NCI-H526 (cell line): Measurements from ENCODE around the gene DNAH8.
A peak's percentile ranks its signal among the peaks of the same experiment; 100 is the strongest.

ENCODE experiments used
- DNase-seq, 2 experiments: peaks; one replicate each; lab custom pipeline; 2025; lab: John Stamatoyannopoulos, UW

Gene DNAH8

DNA sequence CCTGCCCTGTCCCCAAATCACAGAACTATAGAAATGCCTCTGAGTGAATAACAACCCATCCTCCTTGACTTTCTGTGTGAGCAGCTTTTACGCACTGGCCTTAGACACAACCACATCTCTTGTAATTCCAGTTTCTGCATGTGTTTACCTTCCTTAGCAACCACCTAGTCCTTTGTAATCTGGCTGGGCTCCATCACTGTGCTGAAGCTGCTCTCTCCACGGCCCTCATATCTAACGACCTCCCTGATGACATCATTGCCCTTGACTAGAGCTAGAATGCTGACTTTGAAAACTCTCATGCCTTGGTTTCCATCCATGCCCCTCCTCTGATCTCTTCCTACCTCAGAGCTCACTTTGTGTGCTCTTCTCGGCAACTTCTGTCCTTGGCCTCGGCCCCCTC, 303.0 kb downstream of the DNAH8 start:
- DNase-seq: no peak

- DNase-seq: peak in 1 of 2 experiments; percentile 34
These were observed 305.0 kb downstream of the DNAH8 start for GRCh38 chr6:39020136-39020535.

DNA sequence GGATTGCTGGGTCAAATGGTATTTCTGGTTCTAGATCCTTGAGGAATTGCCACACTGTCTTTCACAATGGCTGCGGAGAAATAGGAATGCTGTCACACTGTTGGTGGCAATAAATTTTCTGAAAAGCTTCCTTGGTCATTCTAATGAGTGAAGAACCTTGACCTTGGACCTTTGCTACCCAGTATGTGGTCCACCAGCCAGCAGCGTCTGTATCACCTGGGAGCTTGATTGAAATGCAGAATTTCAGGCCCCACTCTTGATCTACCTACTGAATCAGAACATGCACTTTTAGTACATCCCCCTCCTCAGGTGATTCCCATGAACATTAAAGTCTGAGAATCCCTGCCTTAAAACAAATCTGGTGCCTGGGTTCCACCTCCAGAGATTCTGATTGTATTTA, 305.9 kb downstream of the DNAH8 start:
- no peak for DNase-seq

DNA sequence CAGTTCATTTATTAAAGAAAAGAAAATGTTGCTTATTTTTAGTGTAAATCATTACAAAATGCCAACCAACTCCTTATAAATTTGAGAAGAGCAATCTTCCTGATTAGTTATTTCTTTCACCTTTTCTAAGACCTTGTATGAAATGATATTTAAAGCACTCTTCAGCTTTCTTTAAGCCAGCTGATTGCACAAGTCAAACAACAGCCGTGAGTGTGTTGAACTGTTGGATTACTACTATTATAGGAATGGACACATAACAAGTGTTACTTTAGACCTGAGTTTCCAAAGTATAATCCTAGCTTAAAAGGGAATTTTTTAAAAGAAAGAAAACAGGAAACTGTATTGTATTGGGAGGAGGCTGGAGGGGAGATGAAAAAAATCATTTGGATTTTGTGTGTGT, 306.7 kb downstream of the DNAH8 start:
- no peak for DNase-seq

DNA sequence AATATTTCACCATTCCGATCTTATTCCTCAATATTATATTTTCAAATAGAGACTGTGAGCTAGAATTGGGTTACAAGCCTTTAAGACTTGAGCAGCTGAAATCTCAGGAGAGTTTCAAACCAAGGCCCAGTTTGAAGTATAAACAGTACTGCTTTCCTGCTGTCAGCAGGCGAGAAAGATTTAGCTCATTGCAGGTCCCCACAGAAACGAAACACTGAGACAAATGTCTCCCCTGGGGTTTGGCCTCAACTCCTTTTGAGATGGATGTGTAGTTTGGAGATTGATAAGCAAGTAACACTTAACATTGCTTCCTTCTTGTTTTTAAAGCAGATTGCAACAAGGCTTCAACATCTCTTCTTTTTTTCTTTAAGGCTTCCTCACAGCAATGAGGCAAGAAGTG, 311.1 kb downstream of the DNAH8 start:
- DNase-seq: no peak

DNA sequence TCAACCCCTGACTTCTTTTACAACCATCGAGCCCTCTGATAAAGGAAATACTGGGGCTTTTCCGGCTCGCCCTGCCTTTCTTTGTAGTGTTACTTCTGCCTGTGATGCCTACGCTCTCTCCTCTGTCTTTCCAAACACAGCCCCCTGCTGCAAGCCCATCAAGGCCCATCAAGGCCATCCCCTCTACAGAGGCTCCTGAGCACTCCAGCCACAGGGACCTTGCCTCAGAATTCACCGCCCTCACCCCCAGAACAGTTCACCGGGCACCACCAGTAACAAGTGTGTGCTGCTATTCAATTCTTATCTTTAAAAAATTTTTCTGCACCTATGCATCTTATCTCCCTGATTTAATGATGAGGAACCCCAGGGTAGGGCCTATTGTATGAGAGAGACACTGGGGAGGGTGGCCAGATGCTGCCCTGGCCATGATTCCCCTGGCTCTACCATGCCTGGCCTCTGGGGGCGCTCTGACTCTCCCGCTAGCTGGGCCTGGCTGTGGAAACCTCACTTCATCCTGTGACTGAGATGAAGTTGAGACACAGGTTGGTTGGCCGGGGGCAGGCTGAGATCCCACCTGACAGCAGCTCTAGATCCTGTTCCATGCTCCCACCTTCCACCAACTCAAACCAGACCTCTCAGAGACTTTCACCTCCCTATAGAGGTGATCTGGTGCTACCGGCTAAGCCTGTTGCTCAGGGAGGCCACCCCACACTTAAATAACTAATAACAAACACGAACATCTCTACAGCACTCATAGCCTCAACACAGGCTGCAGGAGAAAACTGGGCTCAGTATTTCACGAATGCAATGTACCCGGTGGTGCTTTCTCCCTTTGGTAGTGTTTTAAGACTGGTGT, 314.3 kb downstream of the DNAH8 start:
- DNase-seq: peak in 1 of 2 experiments; percentile 23

- DNase-seq: no peak
These were observed 320.6 kb downstream of the DNAH8 start for GRCh38 chr6:39035681-39036080.

DNA sequence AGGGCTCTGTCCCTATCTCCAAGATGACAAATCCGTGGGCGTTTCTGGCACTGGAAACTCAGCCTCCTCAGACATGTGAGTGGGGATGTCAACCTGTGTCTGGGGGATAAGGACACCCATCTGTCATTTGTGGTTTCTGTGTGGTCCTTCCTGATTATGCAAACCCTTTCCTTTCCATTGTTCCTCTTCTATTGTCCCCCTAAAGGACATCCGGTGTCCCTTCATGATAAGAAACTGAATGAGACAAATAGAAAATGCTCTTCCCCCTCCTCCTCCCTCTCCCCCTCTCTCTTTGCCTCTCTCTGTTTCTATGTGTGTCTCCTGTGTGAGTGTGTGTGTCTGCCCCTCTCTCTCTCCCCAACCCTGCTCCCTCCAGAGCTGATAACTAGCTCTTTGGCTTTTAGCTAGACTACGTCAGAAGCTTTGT, 322.0 kb downstream of the DNAH8 start:
- DNase-seq: no peak

- DNase-seq: no peak
These were observed 322.6 kb downstream of the DNAH8 start for GRCh38 chr6:39037707-39038106.

GRCh38 chr6:39040080-39040673, 325.1 kb downstream of the DNAH8 start:
- DNase-seq: no peak

- DNase-seq: no peak
These were observed 326.0 kb downstream of the DNAH8 start for GRCh38 chr6:39041072-39041471.

DNA sequence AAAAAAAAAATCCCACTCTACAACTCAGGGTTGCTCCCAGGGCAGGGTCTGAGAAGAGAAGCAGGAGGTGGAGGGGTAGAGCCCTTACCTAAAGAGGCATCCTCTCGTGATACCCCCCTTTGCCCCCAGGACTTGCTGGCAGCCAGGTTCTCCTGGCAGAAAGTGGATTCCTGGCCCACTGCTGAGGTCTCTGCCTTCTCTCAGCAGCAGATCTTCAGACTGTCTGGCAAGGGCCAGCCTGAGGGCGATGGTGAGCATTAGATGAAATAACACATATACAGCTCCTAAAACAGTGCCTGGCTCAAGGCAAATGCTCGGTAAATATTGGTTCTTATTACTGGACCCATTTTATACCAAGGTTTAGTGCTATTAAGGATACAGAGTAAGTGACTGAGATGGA, 328.7 kb downstream of the DNAH8 start:
- no peak for DNase-seq

DNA sequence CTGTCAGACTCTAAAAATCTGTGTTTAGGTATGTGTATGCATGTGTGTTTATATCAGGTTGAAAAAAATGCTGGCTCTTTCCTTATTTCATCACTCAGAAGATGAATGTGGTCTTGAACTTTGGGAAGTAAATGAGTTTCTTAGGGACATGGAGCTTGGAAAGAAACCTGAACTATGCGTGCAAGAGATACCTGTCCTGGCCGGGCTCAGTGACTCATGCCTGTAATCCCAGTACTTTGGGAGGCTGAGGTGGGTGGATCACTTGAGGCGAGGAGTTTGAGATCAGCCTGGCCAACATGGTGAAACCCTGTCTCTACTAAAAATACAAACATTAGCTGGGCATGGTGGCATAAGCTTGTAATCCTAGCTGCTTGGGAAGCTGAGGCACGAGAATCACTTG, 329.1 kb downstream of the DNAH8 start:
- no peak for DNase-seq

DNA sequence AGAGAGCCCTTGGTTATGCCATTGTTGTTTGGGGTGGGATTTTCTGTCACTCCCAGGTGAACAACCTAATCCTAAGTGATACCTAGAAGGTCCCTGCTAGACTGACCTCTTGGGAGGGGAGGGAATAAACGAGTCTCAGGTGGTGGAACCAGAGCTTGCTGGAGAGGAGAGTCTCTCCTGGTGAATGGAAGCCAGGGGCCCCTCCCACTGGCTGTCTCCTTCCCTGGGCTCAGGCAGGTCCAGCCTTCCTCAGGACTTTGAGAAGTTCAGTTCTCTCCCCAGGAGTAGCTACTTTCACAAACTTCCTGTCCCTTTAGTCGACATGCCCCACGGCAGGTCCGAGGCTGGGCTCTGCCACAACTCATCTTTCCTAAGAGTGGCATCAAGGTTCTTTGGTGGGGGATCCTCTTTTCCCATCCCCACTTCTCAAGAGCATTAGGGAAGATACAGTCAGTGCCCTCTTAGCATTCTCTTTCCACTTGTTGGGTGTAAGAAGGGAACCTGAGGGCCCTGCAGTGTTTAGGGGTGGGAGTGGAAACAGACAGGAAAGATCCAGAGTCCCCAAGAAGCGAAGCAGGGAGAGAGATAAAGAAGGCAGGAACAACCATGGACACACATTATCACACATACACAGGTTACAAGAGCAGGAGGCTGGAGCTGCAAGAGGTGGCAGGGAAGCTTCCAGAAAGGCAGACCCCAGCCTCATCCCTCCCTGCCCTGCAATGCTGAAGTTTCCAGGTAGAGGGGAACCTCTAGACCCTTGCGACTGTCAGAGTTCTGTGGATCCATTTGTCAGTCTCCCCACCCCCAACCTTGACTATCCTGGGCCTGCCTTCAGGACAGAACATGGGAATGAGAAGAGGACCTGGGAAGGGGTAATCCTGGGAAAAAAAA, 332.6 kb downstream of the DNAH8 start:
- DNase-seq: no peak

GRCh38 chr6:39048481-39049399, 333.6 kb downstream of the DNAH8 start, which contains the start of gene GLP1R:
Gene GLP1R, plus strand, starts transcription at chr6:39048781. Its CDS starts 60 bp downstream, at chr6:39048841.
- peak in 1 of 2 experiments; percentile 65 for DNase-seq

GRCh38 chr6:39049575-39050283, 334.6 kb downstream of the DNAH8 start:
- DNase-seq: no peak

DNA sequence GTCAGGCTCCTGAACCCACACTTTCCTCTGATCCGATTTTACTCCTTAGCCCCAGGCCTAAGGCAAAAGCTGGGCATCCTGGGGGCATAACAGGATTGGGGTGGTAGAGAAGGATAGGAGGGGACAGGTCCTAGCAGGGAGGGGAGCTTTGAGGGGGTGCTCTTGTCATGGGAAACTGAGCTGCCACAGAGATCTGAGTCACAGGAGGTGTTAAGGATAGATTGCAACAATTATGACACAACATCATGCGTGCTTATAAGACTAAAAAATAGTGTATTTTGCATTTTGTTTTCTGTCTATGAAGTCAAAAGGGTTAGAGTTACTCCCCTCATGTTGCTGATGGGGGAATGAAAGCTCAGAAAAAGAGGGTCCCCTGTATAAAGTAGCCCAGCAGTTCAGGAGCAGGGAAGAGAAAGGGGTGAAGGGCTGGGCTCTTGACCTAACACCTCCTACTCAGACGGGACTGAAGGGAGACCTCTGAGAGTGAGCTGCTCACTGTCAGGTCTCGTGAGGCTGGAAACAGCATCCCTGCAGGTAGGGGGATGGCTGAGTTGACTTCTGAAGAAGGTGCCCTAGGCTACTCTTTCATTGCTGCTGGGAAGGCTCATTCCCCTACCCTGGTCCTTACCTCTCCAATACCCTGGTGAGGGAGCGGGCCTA, 335.5 kb downstream of the DNAH8 start:
- DNase-seq: no peak

GRCh38 chr6:39051399-39052122, 336.4 kb downstream of the DNAH8 start:
- DNase-seq: no peak

DNA sequence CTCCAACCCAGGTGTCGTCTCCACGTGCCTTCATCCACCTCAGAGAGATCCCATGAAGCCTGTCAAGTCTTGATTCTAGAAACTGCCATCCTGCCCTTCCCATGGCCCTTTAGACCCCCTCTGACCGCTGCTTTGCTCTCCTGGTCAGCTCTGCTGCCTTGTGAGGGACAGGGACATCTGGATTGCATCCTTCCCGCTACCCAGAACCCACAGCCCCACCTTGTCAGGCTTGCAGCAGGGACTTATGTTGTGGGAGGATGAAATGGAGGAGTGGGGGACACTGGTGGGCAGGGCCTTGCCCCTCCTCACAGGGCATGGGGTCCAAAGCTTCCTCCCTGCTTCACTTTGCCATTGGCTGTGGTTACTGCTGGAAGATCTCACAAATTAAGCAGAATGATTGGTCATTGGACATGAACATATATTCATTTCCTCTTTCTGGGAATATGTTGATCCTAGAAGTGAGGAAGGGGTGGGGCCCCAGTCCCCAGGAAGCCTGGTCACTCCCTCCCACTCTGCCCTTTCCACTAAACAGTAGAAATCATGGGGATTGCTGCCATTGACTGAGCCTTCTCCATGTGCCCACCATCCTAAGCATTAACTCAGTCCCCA, 338.0 kb downstream of the DNAH8 start:
- DNase-seq: no peak
